HG02840 (cell line): ENCODE data around the gene BRF1.
"Not testable (repeated sequence)": the region's sequence is repeated elsewhere in the genome, so short reads cannot be mapped to it uniquely, and the experiment has no call there.

Source experiments
- ATAC-seq: cut with Tn5 transposase; IDR thresholded peaks from one replicate; pipeline ENCODE4 v1.9.1; 2021; ENCODE audit warnings: mild to moderate bottlenecking, moderate library complexity, moderate number of reproducible peaks; ENCODE audit not compliant: unreplicated experiment, low FRiP score

BRF1 gene

DNA sequence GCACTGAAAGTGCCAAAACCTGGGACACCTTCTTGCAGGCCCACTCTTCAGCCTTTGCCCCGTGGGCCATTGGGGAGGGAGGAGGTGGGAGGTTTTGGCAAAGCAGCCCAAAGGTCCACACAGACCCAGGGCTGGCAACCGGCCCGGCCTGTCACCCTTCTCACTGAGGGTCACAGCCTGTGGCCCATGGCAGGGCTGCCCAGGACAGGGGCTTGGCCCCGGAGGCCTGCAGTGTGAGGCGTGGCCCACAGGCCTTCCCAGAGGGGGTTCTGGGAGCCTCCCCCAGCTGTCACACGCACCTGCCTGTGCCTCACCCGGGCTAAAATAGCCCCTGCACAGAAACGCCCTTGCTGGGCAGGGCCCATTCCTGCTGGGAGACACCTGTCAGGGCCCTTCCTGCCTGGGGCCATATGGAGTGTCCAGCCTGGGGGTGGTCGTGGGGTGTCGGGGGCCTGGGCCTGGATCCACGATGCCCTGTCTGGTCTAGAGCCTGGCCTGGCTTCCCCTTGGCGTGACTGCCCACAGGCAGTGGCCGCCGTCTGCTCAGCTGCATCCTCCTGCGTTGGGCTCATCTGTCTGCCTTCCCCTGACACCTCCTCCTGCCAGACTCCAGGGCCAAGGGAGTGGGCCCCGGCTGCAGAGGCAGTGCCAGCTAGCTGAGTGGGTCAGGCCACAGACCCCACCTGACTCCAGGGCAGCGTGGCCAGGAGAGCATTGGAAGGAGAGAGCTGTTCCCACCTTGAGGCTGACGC lies 33.0 kb upstream of the BRF1 start:
- no peak for ATAC-seq

GRCh38 chr14:105333020-105333490 lies 32.3 kb upstream of the BRF1 start:
- no peak for ATAC-seq

- no peak for ATAC-seq
Observed at GRCh38 chr14:105332350-105332874, 31.6 kb upstream of the BRF1 start.

DNA sequence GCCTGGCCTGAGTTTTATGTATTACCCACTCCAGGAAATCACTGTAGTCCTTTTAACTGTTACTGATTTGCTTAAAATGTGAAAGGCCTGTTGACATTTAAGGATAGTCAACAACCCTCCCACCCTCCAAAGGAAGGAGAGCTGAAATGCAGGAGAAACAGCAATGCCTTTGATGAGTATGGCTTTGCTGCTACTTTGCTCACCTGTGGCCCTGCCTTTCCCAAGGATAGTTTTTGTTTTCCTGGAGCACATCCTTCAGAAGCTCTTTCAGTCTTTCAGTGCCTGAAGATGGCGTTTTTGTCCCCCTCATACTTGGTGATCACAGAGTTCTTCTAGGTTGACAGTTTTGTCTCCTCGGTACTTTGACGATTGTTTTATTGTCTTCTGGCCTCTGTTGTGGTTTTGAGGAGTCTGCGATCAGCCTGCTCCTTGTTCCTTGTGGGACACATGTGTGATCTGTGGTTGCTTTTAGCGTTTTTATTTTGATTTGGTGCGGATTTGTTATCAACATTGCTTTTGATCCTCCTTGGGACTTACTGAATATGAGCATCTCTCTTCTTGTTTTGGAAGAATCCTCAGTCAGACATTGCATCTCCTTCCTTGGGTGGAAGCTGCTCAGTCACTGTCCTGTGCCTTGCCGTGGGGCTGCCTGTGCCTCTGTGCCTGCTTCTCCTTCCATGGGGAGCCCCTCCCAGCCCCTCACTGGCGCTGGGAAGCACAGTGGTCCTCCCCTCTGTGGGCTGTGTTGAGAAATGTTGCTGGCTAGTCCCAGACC lies 31.0 kb upstream of the BRF1 start:
- ATAC-seq, result no peak

- ATAC-seq, result no peak
Observed at GRCh38 chr14:105330491-105330895, 29.7 kb upstream of the BRF1 start.

GRCh38 chr14:105329411-105330150 lies 28.8 kb upstream of the BRF1 start:
- ATAC-seq, result no peak

- no peak for ATAC-seq
Observed at GRCh38 chr14:105328678-105329390, 28.0 kb upstream of the BRF1 start.

- no peak for ATAC-seq
Observed at GRCh38 chr14:105328070-105328677, 27.4 kb upstream of the BRF1 start.

GRCh38 chr14:105327695-105328045 lies 26.9 kb upstream of the BRF1 start:
- not testable (repeated sequence) for ATAC-seq

GRCh38 chr14:105326891-105327694 lies 26.3 kb upstream of the BRF1 start:
- no peak for ATAC-seq

GRCh38 chr14:105326568-105326867 lies 25.7 kb upstream of the BRF1 start:
- no peak for ATAC-seq

DNA sequence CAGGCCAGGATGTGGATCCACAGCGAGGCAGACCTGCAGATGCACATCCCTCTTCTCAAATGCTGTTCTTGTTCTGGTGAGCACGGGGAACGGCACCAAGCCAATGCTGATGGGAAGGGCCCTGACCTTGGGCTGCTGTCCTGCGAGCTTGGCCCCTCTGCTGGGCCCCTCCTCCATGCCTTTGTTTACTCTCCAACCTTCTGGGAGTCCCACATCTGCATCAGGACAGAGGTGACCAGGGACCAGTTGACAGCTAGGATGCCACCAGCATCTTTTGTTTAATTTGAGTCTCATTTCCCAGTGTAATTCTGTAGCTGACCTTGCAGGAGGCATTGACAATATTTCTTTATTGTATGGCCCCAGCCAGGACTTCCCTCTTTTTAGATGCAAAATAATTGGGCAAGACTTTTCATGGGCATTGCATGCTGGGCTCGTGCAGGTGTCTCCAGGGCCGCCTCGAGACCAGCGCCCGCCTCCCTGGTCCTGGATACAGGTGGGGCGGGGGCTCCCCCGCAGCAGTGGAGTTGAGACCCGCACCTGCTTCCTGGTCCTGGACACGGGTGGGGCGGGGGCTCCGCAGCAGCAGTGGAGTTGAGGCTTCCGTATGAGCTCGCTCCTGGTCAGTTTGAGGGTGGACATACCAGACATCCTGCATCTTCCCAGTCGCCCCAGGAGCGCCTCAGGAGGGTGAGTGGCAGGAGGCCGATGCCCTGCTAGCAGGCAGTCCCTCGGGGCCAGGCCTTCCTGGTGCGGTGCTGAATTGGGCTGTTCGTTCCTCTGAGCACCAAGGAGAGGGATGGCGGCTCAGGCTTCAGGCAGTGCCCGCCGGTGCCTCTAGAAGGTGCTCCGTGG lies 25.1 kb upstream of the BRF1 start:
- no peak for ATAC-seq

DNA sequence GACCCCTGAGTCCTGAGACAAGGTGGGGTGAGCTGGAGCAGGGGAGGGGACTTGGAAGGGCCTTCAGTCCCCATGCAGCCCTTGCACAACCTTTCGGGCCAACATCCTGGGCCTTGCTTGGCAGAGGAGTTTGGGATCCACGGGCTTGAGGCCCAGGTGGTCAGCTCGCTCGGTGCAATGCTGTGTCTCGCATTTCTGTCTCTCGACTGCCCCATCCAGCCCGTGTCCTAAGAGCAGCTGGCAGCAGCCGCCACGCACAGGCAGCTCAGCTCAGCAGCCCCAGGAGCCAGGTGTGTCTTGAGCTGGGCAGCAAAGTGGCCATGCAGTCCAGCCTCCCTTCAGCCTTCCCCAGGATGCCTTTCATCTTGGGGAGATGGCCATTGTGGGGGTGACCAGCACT lies 24.5 kb upstream of the BRF1 start:
- no peak for ATAC-seq

GRCh38 chr14:105324871-105325270 lies 24.1 kb upstream of the BRF1 start:
- no peak for ATAC-seq

DNA sequence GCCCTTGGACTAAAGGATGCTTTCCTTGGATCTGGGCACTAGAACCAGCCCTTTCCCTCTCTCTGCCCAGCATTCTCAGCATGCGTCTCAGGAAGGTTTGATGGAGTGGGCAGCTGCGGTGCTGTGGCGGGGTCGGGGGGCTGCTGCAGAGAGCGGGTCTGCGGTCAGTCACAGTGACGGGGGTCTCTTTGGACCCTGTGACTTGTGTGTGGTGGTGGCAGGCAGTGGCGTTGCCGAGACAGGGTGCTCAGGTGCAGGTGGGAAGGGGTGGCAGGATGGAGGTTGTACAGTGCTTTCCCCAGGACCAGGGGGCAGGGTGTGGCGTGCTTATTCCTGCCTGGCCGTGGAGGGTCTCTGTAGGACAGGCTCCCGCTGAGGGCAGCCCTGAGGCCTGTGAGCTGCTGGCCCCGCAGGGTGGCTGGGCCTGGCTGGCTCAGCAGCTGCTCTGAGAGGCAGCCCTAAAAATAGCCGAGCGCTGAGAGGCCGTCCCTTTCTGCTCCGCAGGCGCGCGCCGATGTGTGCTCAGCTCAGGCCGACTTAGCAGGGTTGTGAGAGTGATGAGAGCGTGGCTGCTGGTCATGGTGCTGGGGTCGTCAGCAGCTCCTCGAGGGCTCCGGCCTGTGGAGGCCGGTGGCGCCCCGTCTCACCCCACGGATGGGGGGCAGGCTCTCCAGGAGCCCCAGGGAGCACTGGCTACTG lies 23.4 kb upstream of the BRF1 start:
- no peak for ATAC-seq

GRCh38 chr14:105323663-105324062 lies 22.9 kb upstream of the BRF1 start:
- ATAC-seq, result no peak

DNA sequence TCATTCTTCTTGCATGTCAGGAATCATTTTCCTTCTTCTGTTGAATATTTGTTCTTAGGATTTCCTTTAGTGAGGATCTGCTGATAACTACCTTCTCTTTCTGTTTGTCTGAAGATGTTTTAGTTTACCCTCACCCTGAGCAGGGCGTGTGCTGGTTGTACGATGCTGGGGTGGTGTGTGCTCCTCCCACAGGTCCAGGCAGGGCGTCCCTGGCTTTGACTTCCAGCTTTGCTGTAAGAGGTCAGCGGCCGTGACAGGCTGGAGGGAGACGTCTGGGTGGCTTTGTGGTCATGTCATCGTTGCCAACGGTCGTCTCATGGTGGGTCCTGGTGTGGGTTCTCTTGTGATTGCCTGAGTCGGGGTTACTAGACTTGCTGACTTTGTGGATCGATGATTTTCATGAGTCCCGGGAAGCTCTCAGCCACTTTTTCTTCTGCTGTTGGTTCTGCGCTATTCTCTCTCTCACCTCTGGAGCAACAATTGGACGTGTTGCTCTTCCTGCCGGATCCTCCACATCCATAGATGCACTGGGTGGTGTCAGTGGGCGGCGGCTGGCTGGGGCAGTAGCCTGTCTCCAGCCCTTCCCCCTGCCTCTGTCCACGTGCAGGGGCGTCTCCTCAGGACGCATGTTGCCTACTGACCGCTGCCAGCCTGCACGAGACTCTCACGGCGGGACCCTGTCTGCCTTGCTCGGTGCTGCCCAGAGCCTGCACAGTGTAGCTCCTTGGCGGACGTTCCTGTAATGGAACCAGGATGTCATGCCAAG lies 22.2 kb upstream of the BRF1 start:
- ATAC-seq, result no peak
